Hindlimb muscle (tissue), 1 donor: ENCODE results near the gene SLC25A10. TPM values are rescaled to one million over a fixed set of nuclear protein-coding genes. Genes with fewer than 3 reads are reported as not detected.
"Not testable (repeated sequence)": the region's sequence is repeated elsewhere in the genome, so short reads cannot be mapped to it uniquely, and the experiment has no call there.

Experiments used
- DNase-seq: peaks from one replicate; pipeline ENCODE4 v3.0.0-alpha.2; 2013
- polyA plus RNA-seq: library from polyadenylated mRNA; unstranded; fragments of 120-200 nt; gene quantifications from one replicate; pipeline ENCODE4 v1.2.1, GENCODE V29; 2013; ENCODE audit not compliant: insufficient read length

SLC25A10 gene
- 5.3 TPM for polyA plus RNA-seq

- DNase-seq = peak; percentile 84
These were observed at the start of gene SLC25A10 for GRCh38 chr17:81711814-81712467. Gene SLC25A10, plus strand, starts transcription at chr17:81712284. Its CDS starts 143 bp downstream, at chr17:81712427.

DNA sequence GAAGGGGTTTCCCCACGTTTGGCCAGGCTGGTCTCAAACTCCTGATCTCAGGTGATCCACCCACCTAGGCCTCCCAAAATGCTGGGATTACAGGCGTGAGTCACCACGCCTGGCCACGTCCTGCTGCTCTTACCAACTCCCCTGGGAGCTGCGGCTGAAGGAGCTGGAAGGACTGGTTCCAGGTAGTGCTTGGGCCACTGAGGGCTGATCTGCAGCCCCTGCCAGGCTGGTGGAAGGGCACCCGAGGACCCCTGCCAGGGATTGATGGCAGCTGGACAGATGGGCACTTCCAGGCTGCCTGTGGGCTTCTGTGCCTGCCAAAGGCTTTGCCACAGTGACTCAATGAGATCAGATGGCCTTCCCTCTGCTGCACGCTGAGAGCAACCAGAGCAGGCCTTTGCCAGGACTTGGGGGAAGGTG lies 48.0 kb upstream of the SLC25A10 start:
- no peak for DNase-seq

GRCh38 chr17:81665205-81666091 lies 46.6 kb upstream of the SLC25A10 start:
- DNase-seq = no peak

DNA sequence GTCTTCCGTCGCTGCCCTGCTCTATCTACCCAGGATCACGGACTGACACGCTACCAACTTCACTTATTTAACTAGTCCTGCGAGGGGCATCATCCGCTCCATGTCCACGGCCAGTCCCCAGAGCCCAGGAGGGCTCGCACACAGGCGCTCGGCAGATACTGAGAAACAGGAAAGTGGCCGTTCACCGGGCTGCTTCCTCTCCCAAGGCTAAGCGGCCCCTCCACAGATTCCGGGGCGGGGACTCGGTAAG lies 46.1 kb upstream of the SLC25A10 start:
- no peak for DNase-seq

- peak; percentile 95 for DNase-seq
These were observed 45.5 kb upstream of the SLC25A10 start, which contains the start of the genes CCDC137 and OXLD1 for GRCh38 chr17:81666342-81667191. Gene CCDC137, plus strand, starts transcription at chr17:81666737. Its CDS starts 30 bp downstream, at chr17:81666767. Gene OXLD1, minus strand, starts transcription at chr17:81666605. Its CDS starts 28 bp downstream, at chr17:81666577.

DNA sequence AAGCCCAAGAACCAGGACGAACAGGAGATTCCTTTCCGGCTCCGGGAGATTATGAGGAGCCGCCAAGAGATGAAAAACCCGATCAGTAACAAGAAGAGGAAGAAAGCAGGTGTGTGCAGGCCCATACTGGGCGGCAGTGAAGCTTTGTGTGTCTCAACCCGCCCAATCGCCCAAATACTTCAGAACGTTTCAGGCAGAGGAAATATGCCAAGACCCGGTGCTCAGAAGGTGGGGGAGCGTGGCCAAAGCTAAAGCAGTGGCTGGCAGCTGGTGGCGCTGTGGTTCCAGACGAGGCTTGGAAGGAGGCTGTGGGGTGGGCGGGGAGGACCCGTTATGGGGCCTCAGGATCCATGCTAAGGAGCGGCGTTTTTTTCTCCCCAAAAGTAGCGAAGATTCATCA lies 44.3 kb upstream of the SLC25A10 start:
- no peak for DNase-seq

GRCh38 chr17:81672504-81672903 lies 39.6 kb upstream of the SLC25A10 start:
- no peak for DNase-seq

- no peak for DNase-seq
These were observed 39.1 kb upstream of the SLC25A10 start for GRCh38 chr17:81672954-81673353.

GRCh38 chr17:81673561-81674258 lies 38.4 kb upstream of the SLC25A10 start:
- DNase-seq = no peak

DNA sequence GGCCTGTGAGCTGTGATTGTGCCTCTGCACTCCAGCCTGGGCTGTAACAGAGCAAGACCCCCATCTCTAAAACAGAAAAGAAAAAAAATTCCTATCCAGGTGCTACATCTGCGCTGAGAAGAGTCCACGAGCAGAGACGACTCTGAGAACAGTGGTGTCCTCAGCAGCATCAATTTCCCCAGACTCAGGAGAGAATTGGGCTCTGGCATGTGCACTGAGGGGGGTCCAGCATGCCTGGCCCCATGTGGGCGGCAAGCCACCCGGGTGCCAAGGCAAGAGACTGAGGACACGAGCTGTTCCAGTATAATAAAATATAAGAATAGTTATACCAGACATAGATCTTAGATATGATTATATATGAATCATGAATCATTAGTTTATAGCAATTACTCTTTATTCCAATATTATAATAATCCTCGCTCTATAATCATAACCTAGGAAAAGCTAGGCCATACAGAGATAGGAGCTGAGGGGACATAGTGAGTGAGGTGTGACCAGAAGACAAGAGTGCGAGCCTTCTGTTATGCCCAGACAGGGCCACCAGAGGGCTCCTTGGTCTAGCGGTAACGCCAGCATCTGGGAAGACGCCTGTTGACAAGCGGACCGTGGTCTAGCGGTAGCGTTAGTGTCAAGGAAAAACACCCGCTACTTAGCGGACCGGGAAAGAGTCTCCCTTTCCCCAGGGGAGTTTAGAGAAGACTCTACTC lies 36.4 kb upstream of the SLC25A10 start:
- not testable (repeated sequence) for DNase-seq

- DNase-seq = no peak
These were observed 35.2 kb upstream of the SLC25A10 start for GRCh38 chr17:81676906-81677305.

DNA sequence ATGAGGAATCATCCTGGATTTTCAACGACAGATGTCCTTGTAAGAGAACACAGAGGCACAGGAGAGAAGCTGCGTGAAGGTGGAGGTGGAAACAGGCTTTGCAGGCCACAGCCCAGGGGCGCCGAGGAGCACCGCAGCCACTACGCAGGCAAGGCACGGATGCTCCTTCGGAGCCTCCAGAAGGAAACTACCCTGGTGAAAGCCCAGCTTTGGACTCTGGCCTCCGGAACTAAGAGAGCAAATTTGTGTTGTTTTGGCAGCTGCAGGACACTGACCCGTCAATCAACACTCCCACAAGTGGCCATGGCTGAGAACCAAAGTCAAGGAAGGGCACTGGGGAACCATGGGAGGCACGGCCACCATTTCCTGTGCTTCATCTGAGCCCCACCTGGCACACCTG lies 31.9 kb upstream of the SLC25A10 start:
- DNase-seq = no peak

- no peak for DNase-seq
These were observed 30.4 kb upstream of the SLC25A10 start for GRCh38 chr17:81681672-81682071.

GRCh38 chr17:81682565-81683207 lies 29.4 kb upstream of the SLC25A10 start:
- no peak for DNase-seq

DNA sequence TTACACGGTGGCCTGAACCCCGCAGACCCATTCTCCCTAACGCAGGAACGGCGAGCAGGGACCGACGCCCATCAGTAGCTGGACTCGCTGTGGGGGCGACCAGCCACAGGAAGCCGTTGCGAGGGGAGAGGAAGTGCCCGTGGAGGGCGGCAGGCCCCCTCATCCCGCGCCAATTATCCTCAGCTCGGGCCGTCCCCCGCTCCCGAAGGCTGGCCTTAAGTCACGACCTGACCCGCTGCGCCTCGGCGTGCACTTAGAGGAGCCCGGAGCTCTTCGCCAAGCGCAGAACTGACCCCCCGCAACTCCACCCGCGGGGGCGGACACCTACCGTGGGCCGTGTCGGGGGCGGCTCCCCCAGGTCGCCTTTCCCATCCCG lies 28.9 kb upstream of the SLC25A10 start:
- no peak for DNase-seq

DNA sequence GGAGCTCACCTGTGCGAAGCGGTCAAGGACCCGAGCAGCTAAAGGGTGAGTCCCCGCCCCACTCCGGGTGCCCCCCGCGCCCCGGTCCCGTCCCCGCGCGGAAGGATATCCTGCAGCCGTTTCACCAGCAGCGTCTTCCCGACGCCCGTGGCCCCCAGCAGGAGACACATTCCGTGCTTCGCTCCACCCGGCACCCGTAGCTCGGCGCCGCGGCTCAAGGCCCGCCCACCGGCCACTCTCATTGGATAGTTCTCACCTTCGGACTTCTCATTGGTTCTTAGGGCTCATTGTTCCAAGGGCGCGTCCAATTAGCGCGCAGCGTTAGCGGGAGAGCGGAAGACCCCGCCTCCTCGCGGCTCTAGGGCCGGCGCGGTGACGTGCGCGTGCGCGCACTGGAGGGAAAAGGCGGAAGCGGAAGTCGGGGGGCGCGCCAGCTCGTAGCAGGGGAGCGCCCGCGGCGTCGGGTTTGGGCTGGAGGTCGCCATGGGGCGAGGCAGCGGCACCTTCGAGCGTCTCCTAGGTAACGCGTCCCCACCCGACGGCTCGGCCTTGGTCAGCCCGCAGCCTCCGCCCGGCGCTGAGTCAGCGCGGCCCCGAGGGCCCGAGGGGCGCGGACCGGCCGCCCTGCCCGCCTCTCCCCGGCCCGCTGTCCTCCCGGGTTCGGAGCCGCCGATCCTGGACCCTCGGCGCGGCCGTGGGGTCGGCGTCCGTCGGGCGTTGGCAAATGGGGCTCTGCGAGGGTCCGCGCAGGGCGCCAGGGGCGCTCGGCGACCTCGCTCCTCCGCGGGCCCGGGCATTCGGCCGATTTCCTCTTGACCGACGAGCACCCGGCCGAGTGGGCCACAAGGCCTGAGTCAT lies 28.3 kb upstream of the SLC25A10 start, which contains the start of the genes ARL16 and HGS:
Gene ARL16 (minus strand): TSS at position 214 of the 858 bp plus-strand sequence. CDS start 44 bp downstream, at position 170.
Gene HGS (plus strand): TSS at position 428 of the 858 bp plus-strand sequence. CDS start 56 bp downstream, at position 484.
- DNase-seq = peak; percentile 100

GRCh38 chr17:81684442-81684911 lies 27.6 kb upstream of the SLC25A10 start:
- DNase-seq = no peak

DNA sequence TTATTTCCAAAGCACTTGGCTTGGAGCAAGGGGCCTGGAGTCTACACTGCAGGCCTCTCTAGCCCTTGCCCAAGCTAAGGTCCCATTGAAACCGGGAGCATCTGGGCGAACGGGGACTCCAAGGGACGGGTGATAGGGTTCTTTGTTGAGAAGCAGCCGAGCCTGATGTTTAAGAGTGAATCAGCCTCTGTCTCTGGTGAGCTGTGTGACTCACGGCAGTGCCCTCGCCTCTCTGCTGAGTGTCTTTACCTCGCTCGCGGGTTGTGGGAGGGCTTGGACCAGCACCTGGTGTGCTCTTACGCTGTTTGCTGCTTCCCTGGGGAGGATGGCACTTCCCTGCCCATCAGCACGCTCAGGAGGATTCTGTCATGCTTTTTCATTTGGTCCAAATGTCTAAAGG lies 27.0 kb upstream of the SLC25A10 start:
- DNase-seq = no peak

- DNase-seq = no peak
These were observed 25.5 kb upstream of the SLC25A10 start for GRCh38 chr17:81686614-81687013.
